Fibroblast of mammary gland (primary cell): ENCODE measurements around the gene COL23A1.

ENCODE experiments used
- DNase-seq: peaks from one replicate; pipeline ENCODE4 v3.0.0-alpha.2; 2010; ENCODE audit warnings: low read depth
- H3K4me3 ChIP-seq: 2 replicates; pipeline ENCODE4 v1.5.1; 2011; ENCODE audit warnings: low read depth, mild to moderate bottlenecking, low read length, moderate library complexity; ENCODE audit not compliant: control insufficient read depth
- CTCF ChIP-seq: conservative IDR thresholded peaks from 2 replicates; pipeline ENCODE4 v1.5.1; 2011; ENCODE audit warnings: low read depth, low read length, inconsistent platforms; ENCODE audit not compliant: control insufficient read depth, insufficient read depth

The COL23A1 gene

GRCh38 chr5:178213748-178214151 is 376.4 kb downstream of the COL23A1 start:
- H3K4me3 ChIP-seq = no peak overlapping the region
- DNase-seq = no peak
- no peak for TF ChIP-seq CTCF

GRCh38 chr5:178213003-178213461 is 377.2 kb downstream of the COL23A1 start:
- TF ChIP-seq CTCF = no peak
- no peak for DNase-seq
- no peak overlapping the region for H3K4me3 ChIP-seq

- no peak overlapping the region for H3K4me3 ChIP-seq
- no peak for TF ChIP-seq CTCF
- no peak for DNase-seq
Observed at GRCh38 chr5:178212241-178213002, 377.8 kb downstream of the COL23A1 start.

GRCh38 chr5:178211095-178212048 is 378.8 kb downstream of the COL23A1 start:
- no peak for TF ChIP-seq CTCF
- no peak overlapping the region for H3K4me3 ChIP-seq

GRCh38 chr5:178210686-178211085 is 379.5 kb downstream of the COL23A1 start:
- no peak for DNase-seq
- TF ChIP-seq CTCF = no peak
- no peak overlapping the region for H3K4me3 ChIP-seq

More at GRCh38 chr5:178211095-178212048, 378.8 kb downstream of the COL23A1 start:
- no peak for DNase-seq

GRCh38 chr5:178210073-178210535 is 380.1 kb downstream of the COL23A1 start:
- TF ChIP-seq CTCF = no peak
- no peak overlapping the region for H3K4me3 ChIP-seq
- DNase-seq = no peak
